A549 treated with DMSO at 1 μM for 4 hours (cell line): ENCODE measurements around the gene TMEM106C. TPM values are rescaled to one million over a fixed set of nuclear protein-coding genes. Genes with fewer than 3 reads are reported as not detected.

Experiments
- total RNA-seq: library from RNA; stranded (reverse); fragments of 200-300 nt; extraction: Qiagen RNA extraction; gene quantifications from 5 replicates; pipeline ENCODE4 v1.2.3, GENCODE V29; 2022; ENCODE audit warnings: low read depth

Gene TMEM106C
- total RNA-seq, result 119 to 129 TPM (median 126 TPM) in 5 replicates

GRCh38 chr12:47963340-47964040 is at the start of gene TMEM106C:
TMEM106C (plus strand) TSS chr12:47963596; CDS start chr12:47964237, 641 bp downstream.

GRCh38 chr12:48004053-48004941 is 40.9 kb downstream of the TMEM106C start, which contains the start of gene COL2A1:
COL2A1 (minus strand) TSS chr12:48004476; CDS start chr12:48004321, 155 bp downstream.

Other genes starting within 250 kb of the TMEM106C start
- not detected in 5 replicates for gene ENDOU, start 238.1 kb upstream of the TMEM106C start, total RNA-seq
- gene RAPGEF3, start 204.7 kb upstream of the TMEM106C start, total RNA-seq, result 0.43 to 1.2 TPM (median 0.80 TPM) in 5 replicates
- 23.0 to 34.5 TPM (median 30.0 TPM) in 5 replicates for gene SLC48A1, start 190.4 kb upstream of the TMEM106C start, total RNA-seq
- gene HDAC7, start 143.7 kb upstream of the TMEM106C start, total RNA-seq, result 40.7 to 51.6 TPM (median 46.7 TPM) in 5 replicates
- gene VDR, start 58.6 kb upstream of the TMEM106C start, total RNA-seq, result 3.5 to 4.6 TPM (median 3.7 TPM) in 5 replicates
- 0.02 to 0.18 TPM (median 0.08 TPM) in 5 replicates for gene COL2A1, start 40.9 kb downstream of the TMEM106C start, total RNA-seq
- 12.2 to 15.3 TPM (median 14.5 TPM) in 5 replicates for gene SENP1, start 142.5 kb downstream of the TMEM106C start, total RNA-seq
- gene PFKM, start 155.8 kb downstream of the TMEM106C start, total RNA-seq, result 25.3 to 31.6 TPM (median 27.7 TPM) in 5 replicates
- gene ASB8, start 193.9 kb downstream of the TMEM106C start, total RNA-seq, result 12.2 to 20.4 TPM (median 14.0 TPM) in 5 replicates
- 3.1 to 3.5 TPM (median 3.2 TPM) in 5 replicates for gene CCDC184, start 220.0 kb downstream of the TMEM106C start, total RNA-seq
- gene OR10AD1, start 239.7 kb downstream of the TMEM106C start, total RNA-seq, result not detected in 5 replicates